Calu3 (cell line): ENCODE data around the gene LANCL3. TPM values are rescaled to one million over a fixed set of nuclear protein-coding genes. Genes with fewer than 3 reads are reported as not detected.

Source experiments
- BruUV-seq: library from RNA; stranded (reverse); fragments of 400-500 nt; replicated peaks from 2 replicates; lab custom pipeline; 2021; lab: Mats Ljungman, UMichigan
- CTCF ChIA-PET: fragments of 300-600 bp; sonication (Branson Sonifier 250); formaldehyde crosslinking; loops from one replicate; lab custom pipeline; 2022; ENCODE audit warnings: antibody characterized with exemption; lab: Charles Lee
- DNase-seq: peaks from one replicate; pipeline ENCODE4 v3.0.0; 2022
- H3K27ac Mint-ChIP-seq: one replicate; pipeline ENCODE4 v1.8.0; 2022; ENCODE audit warnings: mixed read lengths; ENCODE audit not compliant: unreplicated experiment
- H3K27me3 Mint-ChIP-seq: one replicate; pipeline ENCODE4 v1.8.0; 2022; ENCODE audit warnings: mixed read lengths; ENCODE audit not compliant: unreplicated experiment
- H3K36me3 Mint-ChIP-seq: one replicate; pipeline ENCODE4 v1.8.0; 2022; ENCODE audit warnings: mild to moderate bottlenecking, moderate library complexity, mixed read lengths; ENCODE audit not compliant: insufficient read depth, unreplicated experiment
- H3K4me1 Mint-ChIP-seq: one replicate; pipeline ENCODE4 v1.8.0; 2022; ENCODE audit warnings: mild to moderate bottlenecking, low read depth, mixed read lengths; ENCODE audit not compliant: unreplicated experiment
- H3K4me3 Mint-ChIP-seq: one replicate; pipeline ENCODE4 v1.8.0; 2022; ENCODE audit warnings: mild to moderate bottlenecking, low read depth, moderate library complexity, mixed read lengths; ENCODE audit not compliant: unreplicated experiment
- H3K9me3 Mint-ChIP-seq: one replicate; pipeline ENCODE4 v1.8.0; 2022; ENCODE audit warnings: low read depth, mixed read lengths; ENCODE audit not compliant: unreplicated experiment
- CTCF ChIP-seq: fragments of 200-600 bp; IDR thresholded peaks from one replicate; pipeline ENCODE4 v1.8.0; 2022; ENCODE audit warnings: antibody characterized with exemption; ENCODE audit not compliant: unreplicated experiment
- intact Hi-C: fragments of 100-400 bp; cut with micrococcal nuclease; formaldehyde crosslinking; loops from one replicate; pipeline ENCODE4 v1.10.0; 2022; ENCODE audit not compliant: unreplicated experiment
- total RNA-seq: library from RNA; stranded (reverse); gene quantifications from 2 replicates; pipeline ENCODE4 v1.2.3, GENCODE V29; 2022

Gene LANCL3
- total RNA-seq, 1 experiment from 2014 or later = 2.3 TPM

DNA sequence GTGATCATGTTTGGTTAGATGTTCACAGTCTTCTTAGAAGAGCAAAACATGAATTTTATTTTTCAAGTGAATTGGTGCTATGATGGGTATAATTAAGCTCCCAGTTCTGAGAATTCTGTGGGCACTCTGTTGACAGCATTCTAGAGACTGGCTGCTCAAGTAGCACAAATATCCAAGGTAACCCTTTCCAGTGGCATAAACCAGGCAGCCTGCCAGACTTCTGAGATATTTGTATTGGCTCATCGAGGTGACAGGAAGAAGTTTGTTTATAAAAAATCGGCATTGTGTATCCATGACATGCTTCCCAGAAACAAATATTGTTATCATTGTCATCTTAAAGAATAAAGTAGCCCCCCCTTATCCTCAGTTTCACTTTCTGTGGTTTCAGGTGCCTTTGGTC is 28.3 kb downstream of the LANCL3 start:
- intact Hi-C loops = no loop called here
- peak; percentile 4 for DNase-seq
- CTCF ChIA-PET = no interaction called here
- H3K4me3 Mint-ChIP-seq = no peak overlapping the region
- BruUV-seq = no TSS peak
- H3K4me1 Mint-ChIP-seq = no peaks in the 10 kb centered on the region
- H3K27ac Mint-ChIP-seq = no peak overlapping the region
- no peaks in the 10 kb centered on the region for H3K9me3 Mint-ChIP-seq
- H3K36me3 Mint-ChIP-seq = no peaks in the 10 kb centered on the region
- no peak for TF ChIP-seq CTCF
- no peaks in the 10 kb centered on the region for H3K27me3 Mint-ChIP-seq

DNA sequence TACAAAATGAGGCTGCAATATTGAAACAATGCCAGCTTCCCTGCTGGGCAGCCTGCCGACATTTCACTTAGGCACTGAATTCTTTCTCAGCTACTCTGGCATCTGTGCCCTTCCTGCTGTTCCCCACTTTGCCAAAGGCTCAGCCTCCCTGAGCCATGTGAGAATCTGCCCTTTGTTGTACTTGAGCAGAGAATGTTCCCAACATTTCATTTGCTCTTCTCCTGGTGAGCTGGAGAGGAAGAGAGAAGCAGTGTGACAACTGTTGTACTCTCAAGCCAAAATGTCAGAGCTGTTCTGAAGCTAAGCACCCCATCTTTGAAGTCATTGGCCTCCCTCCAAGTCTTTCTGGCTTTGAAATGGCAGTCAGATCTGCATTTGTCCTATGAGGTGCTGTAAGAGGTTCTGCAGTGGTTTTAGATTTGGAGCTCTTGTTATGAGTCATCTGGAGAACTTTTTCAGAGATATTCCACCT is 32.5 kb downstream of the LANCL3 start:
- CTCF ChIA-PET = interaction anchor here (0.6 kb wide), 1 partner anchor 1202 kb away, joined by 4 read pairs; no protein-coding TSS in a partner anchor
- Mint-ChIP-seq H3K27me3 (no peaks in the 10 kb centered on the region), H3K27ac (no peak overlapping the region)

GRCh38 chrX:37607243-37607642 is 35.8 kb downstream of the LANCL3 start:
- no peak for TF ChIP-seq CTCF
- H3K9me3 Mint-ChIP-seq = no peaks in the 10 kb centered on the region
- no peak overlapping the region for H3K27ac Mint-ChIP-seq
- H3K4me1 Mint-ChIP-seq = no peaks in the 10 kb centered on the region
- no TSS peak for BruUV-seq
- DNase-seq = no peak
- no peaks in the 10 kb centered on the region for H3K27me3 Mint-ChIP-seq
- CTCF ChIA-PET = no interaction called here
- no peaks in the 10 kb centered on the region for H3K36me3 Mint-ChIP-seq
- intact Hi-C loops = no loop called here
- no peak overlapping the region for H3K4me3 Mint-ChIP-seq

More for the DNA sequence above, 32.5 kb downstream of the LANCL3 start:
- no peaks in the 10 kb centered on the region for H3K36me3 Mint-ChIP-seq
- no peak overlapping the region for H3K4me3 Mint-ChIP-seq
- intact Hi-C loops = no loop called here
- BruUV-seq = no TSS peak
- TF ChIP-seq CTCF = no peak
- DNase-seq = no peak
- H3K4me1 Mint-ChIP-seq = no peaks in the 10 kb centered on the region
- no peaks in the 10 kb centered on the region for H3K9me3 Mint-ChIP-seq

- Mint-ChIP-seq H3K9me3 (no peaks in the 10 kb centered on the region), H3K36me3 (no peaks in the 10 kb centered on the region), H3K4me3 (no peak overlapping the region), H3K4me1 (no peaks in the 10 kb centered on the region), H3K27me3 (no peaks in the 10 kb centered on the region), H3K27ac (no peak overlapping the region)
- no peak for DNase-seq
- BruUV-seq = no TSS peak
- TF ChIP-seq CTCF = no peak
- intact Hi-C loops = no loop called here
- CTCF ChIA-PET = no interaction called here
These were observed 36.7 kb downstream of the LANCL3 start for GRCh38 chrX:37608156-37608555.
